PC-3 (cell line): ENCODE measurements around the gene KYAT1. TPM values are rescaled to one million over a fixed set of nuclear protein-coding genes. Genes with fewer than 3 reads are reported as not detected.

Source experiments
- ATAC-seq: fragments of 200-7000 bp; cut with Tn5 transposase; 2 replicates; pipeline ENCODE4 v1.9.1; 2020; ENCODE audit warnings: mild to moderate bottlenecking, moderate library complexity
- BruUV-seq: library from RNA; stranded (reverse); fragments of 400-500 nt; replicated peaks from 2 replicates; lab custom pipeline; 2021; lab: Mats Ljungman, UMichigan
- CTCF ChIA-PET: fragments of 300-600 bp; sonication (Branson Sonifier 250); formaldehyde crosslinking; loops from one replicate; lab custom pipeline; 2022; ENCODE audit warnings: antibody characterized with exemption; lab: Charles Lee
- POLR2A ChIA-PET: fragments of 300-600 bp; sonication (Branson Sonifier 250); formaldehyde crosslinking; loops from one replicate; lab custom pipeline; 2022; ENCODE audit warnings: antibody characterized with exemption; ENCODE audit not compliant: unreplicated experiment; lab: Charles Lee
- DNase-seq: peaks from one replicate; pipeline ENCODE4 v3.0.0-alpha.2; 2015
- H2AFZ ChIP-seq: fragments of 300-600 bp; sonication (generic); 2 replicates; pipeline ENCODE4 v1.6.0; 2016; ENCODE audit warnings: antibody characterized with exemption, low read length
- H3F3A ChIP-seq: fragments of 300-600 bp; sonication (generic); one replicate; pipeline ENCODE4 v1.6.0; 2017; ENCODE audit warnings: antibody characterized with exemption, low read length, control low read depth, mild to moderate bottlenecking; ENCODE audit not compliant: unreplicated experiment
- H3K27ac ChIP-seq: fragments of 300-600 bp; sonication (generic); 2 replicates; pipeline ENCODE4 v1.5.1; 2016; ENCODE audit warnings: mild to moderate bottlenecking, low read length
- H3K27me3 ChIP-seq: fragments of 300-600 bp; sonication (generic); 2 replicates; pipeline ENCODE4 v1.6.1; 2016; ENCODE audit warnings: low read length, mixed read lengths
- H3K36me3 ChIP-seq: fragments of 300-600 bp; sonication (generic); 2 replicates; pipeline ENCODE4 v1.6.1; 2016; ENCODE audit warnings: low read depth, mixed run types, low read length, mixed read lengths
- H3K4me1 ChIP-seq: fragments of 300-600 bp; sonication (generic); 2 replicates; pipeline ENCODE4 v1.5.1; 2016; ENCODE audit warnings: low read length; ENCODE audit not compliant: insufficient read depth
- H3K4me2 ChIP-seq: fragments of 300-600 bp; sonication (generic); 2 replicates; pipeline ENCODE4 v1.6.0; 2016; ENCODE audit warnings: low read length
- H3K4me3 ChIP-seq: fragments of 300-600 bp; sonication (generic); 2 replicates; pipeline ENCODE4 v1.5.1; 2016; ENCODE audit warnings: mild to moderate bottlenecking, low read length, mixed read lengths
- H3K79me2 ChIP-seq: fragments of 300-600 bp; sonication (generic); 2 replicates; pipeline ENCODE4 v1.6.1; 2017; ENCODE audit warnings: low read length, mixed read lengths
- H3K9ac ChIP-seq: fragments of 300-600 bp; sonication (generic); 2 replicates; pipeline ENCODE4 v1.6.0; 2016; ENCODE audit warnings: mild to moderate bottlenecking, low read length
- H3K9me2 ChIP-seq: fragments of 300-600 bp; sonication (generic); replicated peaks from 2 replicates; pipeline ENCODE4 v1.6.1; 2016; ENCODE audit warnings: mixed run types, low read length, mixed read lengths
- H3K9me3 ChIP-seq: fragments of 300-600 bp; sonication (generic); 2 replicates; pipeline ENCODE4 v1.6.1; 2016; ENCODE audit warnings: low read length, mixed read lengths
- H4K20me1 ChIP-seq: fragments of 300-600 bp; sonication (generic); 2 replicates; pipeline ENCODE4 v1.6.1; 2016; ENCODE audit warnings: low read length, mixed read lengths
- CTCF ChIP-seq: fragments of 300-600 bp; sonication (generic); conservative IDR thresholded peaks from 2 replicates; pipeline ENCODE4 v1.5.1; 2017; ENCODE audit warnings: antibody characterized with exemption, low read depth, mild to moderate bottlenecking, low read length
- EZH2 ChIP-seq: fragments of 300-600 bp; sonication (generic); IDR thresholded peaks from one replicate; pipeline ENCODE4 v1.6.1; 2017; ENCODE audit warnings: antibody characterized with exemption, mild to moderate bottlenecking, low read length; ENCODE audit not compliant: unreplicated experiment
- EZH2phosphoT487 ChIP-seq: fragments of 300-600 bp; sonication (generic); IDR thresholded peaks from 2 replicates; pipeline ENCODE4 v1.6.1; 2018; ENCODE audit warnings: mild to moderate bottlenecking, antibody characterized with exemption, low read length, borderline replicate concordance
- intact Hi-C: fragments of 100-400 bp; cut with micrococcal nuclease; formaldehyde crosslinking; loops from 2 replicates; pipeline ENCODE4 v1.9.0; 2023
- total RNA-seq: library from RNA; depleted of rRNA; stranded (reverse); fragments of >200 nt; gene quantifications from 2 replicates; pipeline ENCODE4 v1.2.3, GENCODE V29; 2014

KYAT1 gene
- total RNA-seq, 1 experiment from 2014 or later: 7.4 TPM

GRCh38 chr9:128886211-128886891, 4.6 kb upstream of the KYAT1 start:
- Histone ChIP-seq H3K36me3 (peaks cover 18% of the 10 kb centered on the region), H3K9me2 (no peaks in the 10 kb centered on the region), H3K9ac (no peak overlapping the region), H3K27me3 (no peaks in the 10 kb centered on the region), H3K79me2 (peaks cover 81% of the 10 kb centered on the region), H3K4me2 (no peak overlapping the region), H3K27ac (no peak overlapping the region), H3K4me3 (no peak overlapping the region), H3K9me3 (no peaks in the 10 kb centered on the region), H3K4me1 (peaks cover 22% of the 10 kb centered on the region), H2AFZ (no peak overlapping the region), H3F3A (no peaks in the 10 kb centered on the region), H4K20me1 (peaks cover 11% of the 10 kb centered on the region)
- ChIA-PET POLR2A (no interaction called here), CTCF (no interaction called here)
- no peak for DNase-seq
- no peak for ATAC-seq
- TF ChIP-seq CTCF (no peak), EZH2 (no peak), EZH2phosphoT487 (no peak)
- no TSS peak for BruUV-seq
- intact Hi-C loops: no loop called here

- Histone ChIP-seq H3K4me2 (no peak overlapping the region), H3K4me1 (peaks cover 20% of the 10 kb centered on the region), H3K27me3 (no peaks in the 10 kb centered on the region), H3K4me3 (no peak overlapping the region), H3K79me2 (peaks cover 79% of the 10 kb centered on the region), H3K27ac (no peak overlapping the region), H3K9ac (no peak overlapping the region), H3K9me2 (no peaks in the 10 kb centered on the region), H2AFZ (no peak overlapping the region), H3K9me3 (no peaks in the 10 kb centered on the region), H3K36me3 (peaks cover 18% of the 10 kb centered on the region), H4K20me1 (peaks cover 11% of the 10 kb centered on the region), H3F3A (no peaks in the 10 kb centered on the region)
- ChIA-PET CTCF (no interaction called here), POLR2A (no interaction called here)
- DNase-seq: no peak
- no peak for TF ChIP-seq EZH2phosphoT487
- TF ChIP-seq CTCF: no peak
- TF ChIP-seq EZH2: no peak
- BruUV-seq: no TSS peak
- no peak for ATAC-seq
- intact Hi-C loops: no loop called here
Measured at GRCh38 chr9:128885798-128886197, 4.0 kb upstream of the KYAT1 start.

GRCh38 chr9:128885376-128885775, 3.6 kb upstream of the KYAT1 start:
- H3K9ac ChIP-seq: no peak overlapping the region
- no peaks in the 10 kb centered on the region for H3K9me3 ChIP-seq
- ATAC-seq: no peak
- peaks cover 20% of the 10 kb centered on the region for H3K4me1 ChIP-seq
- TF ChIP-seq CTCF (no peak), EZH2phosphoT487 (no peak), EZH2 (no peak)
- H2AFZ ChIP-seq: no peak overlapping the region
- POLR2A ChIA-PET: no interaction called here
- CTCF ChIA-PET: no interaction called here
- H3K79me2 ChIP-seq: peaks cover 79% of the 10 kb centered on the region
- intact Hi-C loops: no loop called here
- no peaks in the 10 kb centered on the region for H3F3A ChIP-seq
- H3K9me2 ChIP-seq: no peaks in the 10 kb centered on the region
- no peak overlapping the region for H3K27ac ChIP-seq
- DNase-seq: no peak
- H3K36me3 ChIP-seq: peaks cover 18% of the 10 kb centered on the region
- peaks cover 11% of the 10 kb centered on the region for H4K20me1 ChIP-seq
- H3K27me3 ChIP-seq: no peaks in the 10 kb centered on the region
- no TSS peak for BruUV-seq
- no peak overlapping the region for H3K4me3 ChIP-seq
- no peak overlapping the region for H3K4me2 ChIP-seq
